Upper lobe of left lung (tissue), 6 donors: ENCODE measurements around the gene PLS3. TPM values are rescaled to one million over a fixed set of nuclear protein-coding genes. Genes with fewer than 3 reads are reported as not detected.
"Not testable (repeated sequence)": the region's sequence is repeated elsewhere in the genome, so short reads cannot be mapped to it uniquely, and the experiment has no call there.

Experiments
- ATAC-seq, 2 donors: fragments of 200-7000 bp; cut with Tn5 transposase; one replicate each; pipeline ENCODE4 v1.9.1; 2022; ENCODE audit warnings: mild to moderate bottlenecking in 2 of 2, moderate library complexity in 2 of 2; ENCODE audit not compliant: low FRiP score in 2 of 2
- DNase-seq, 2 donors: peaks; one replicate each; pipeline ENCODE4 v3.0.0-alpha.2; 2019 to 2020
- H3K27ac ChIP-seq, 4 donors: fragments of 200-600 bp; sonication (generic); one replicate each; pipeline ENCODE4 v1.5.1; 2016 to 2019
- H3K27me3 ChIP-seq, 4 donors: fragments of 200-600 bp; sonication (generic); one replicate each; pipeline ENCODE4 v1.5.1; 2017 to 2019
- H3K36me3 ChIP-seq, 4 donors: fragments of 200-600 bp; sonication (generic); one replicate each; pipeline ENCODE4 v1.5.1; 2016 to 2019
- H3K4me1 ChIP-seq, 4 donors: fragments of 200-600 bp; sonication (generic); one replicate each; pipeline ENCODE4 v1.5.1; 2018 to 2019
- H3K4me3 ChIP-seq, 4 donors: fragments of 200-600 bp; sonication (generic); one replicate each; pipeline ENCODE4 v1.5.1; 2017 to 2019; ENCODE audit warnings: mild to moderate bottlenecking in 2 of 4, moderate library complexity in 1 of 4
- H3K9me3 ChIP-seq, 4 donors: fragments of 200-600 bp; sonication (generic); one replicate each; pipeline ENCODE4 v1.5.1; 2018 to 2019
- EP300 ChIP-seq, 4 donors: sonication (generic); formaldehyde crosslinking; IDR thresholded peaks; one replicate each; pipeline ENCODE4 v1.5.1; 2017; ENCODE audit warnings: antibody characterized with exemption in 4 of 4, control low read depth in 2 of 4
- POLR2A ChIP-seq, 4 donors: fragments of 450-650 bp; IDR thresholded peaks; one replicate each; pipeline ENCODE4 v1.5.1; 2016 to 2017; ENCODE audit warnings: antibody characterized with exemption in 4 of 4, mild to moderate bottlenecking in 2 of 4
- POLR2AphosphoS5 ChIP-seq, 2 donors: sonication (generic); formaldehyde crosslinking; IDR thresholded peaks; one replicate each; pipeline ENCODE4 v1.5.1; 2017; ENCODE audit warnings: antibody characterized with exemption in 2 of 2
- WGBS, 2 donors: methylation state at CpG; one replicate each; pipeline ENCODE4 v1.1.5; 2017 to 2018; 5-methylcytosine and 5-hydroxymethylcytosine counted together
- total RNA-seq, 6 donors: library from RNA; depleted of rRNA in 4 of 6; stranded (reverse); fragments of >200 nt in 4 of 6; gene quantifications; one replicate each; pipeline versions ENCODE4 v1.1.0 to v1.2.1, GENCODE V29; 2016 to 2021
- TF ChIP-seq, protein P1 (sequence below), 6 experiments: fragments of 450-650 bp in 4 of 6; fragments of 200-600 bp in 2 of 6; sonication (generic) in 2 of 6; IDR thresholded peaks; one replicate each; pipeline ENCODE4 v1.5.1; 2016 to 2019; ENCODE audit warnings: antibody characterized with exemption in 6 of 6
- donor health status: DM: no; HTN: no; CAD: no; lungs with moderate emphysema.
- donor health status: DM: no; HTN: yes; CAD: no; lungs with severe emphysema.

The PLS3 gene
- total RNA-seq, 6 donors from 2014 or later: 56.6 to 199 (median 157) TPM

DNA sequence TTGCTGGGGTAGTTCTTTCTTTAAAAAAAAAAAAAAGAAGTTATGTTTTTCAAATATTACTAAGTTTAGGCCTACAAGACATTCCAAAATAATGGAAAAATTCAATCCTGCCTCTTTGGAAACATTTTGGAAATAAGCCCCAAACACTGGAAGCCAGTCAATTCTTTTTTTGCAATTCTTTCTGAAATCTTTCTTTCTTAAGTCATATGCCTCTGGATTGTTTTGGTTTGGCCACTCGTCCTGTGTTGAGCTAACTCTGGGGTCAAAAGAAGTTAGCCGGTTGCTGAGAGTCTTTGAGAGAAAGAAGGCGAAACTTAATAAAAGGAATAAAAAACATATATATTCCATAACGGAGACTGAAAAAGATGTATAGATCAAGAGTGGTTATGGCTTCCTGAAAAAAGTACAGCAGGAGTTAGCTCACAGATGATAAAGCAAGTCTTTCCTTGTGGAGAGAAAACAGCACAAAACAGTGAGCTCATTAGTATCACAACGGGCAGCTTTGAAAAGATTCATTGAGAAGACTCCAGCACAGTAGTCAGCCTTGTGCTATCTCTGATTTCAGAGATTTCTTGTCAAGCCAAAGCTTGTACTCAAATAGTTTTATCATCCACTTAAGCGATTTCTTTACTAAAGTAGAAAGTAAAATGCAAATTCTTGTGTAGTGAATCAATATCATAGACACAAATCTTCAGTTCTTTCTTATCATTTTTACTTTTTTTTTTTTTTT is 64.8 kb downstream of the PLS3 start:
- ATAC-seq (peak in 1 of 2 donors; percentile 66), DNase-seq (no peak)
- Histone ChIP-seq H3K27me3 (no peaks in the 10 kb centered on the region), H3K9me3 (no peaks in the 10 kb centered on the region), H3K4me1 (peaks cover 0 to 2% (median 0%) of the 10 kb centered on the region in 4 donors), H3K4me3 (no peak overlapping the region), H3K27ac (peak overlapping the region in 1 of 4 donors; percentile 49), H3K36me3 (no peaks in the 10 kb centered on the region)
- 61 to 66% methylated on average over 6 of the region's 6 CpGs for WGBS, 2 donors
- TF ChIP-seq POLR2A (IDR thresholded peaks at IDR 0.05) (no peak), EP300 (IDR thresholded peaks at IDR 0.05) (no peak), POLR2AphosphoS5 (IDR thresholded peaks at IDR 0.05) (no peak)
- TF ChIP-seq, protein P1, sequence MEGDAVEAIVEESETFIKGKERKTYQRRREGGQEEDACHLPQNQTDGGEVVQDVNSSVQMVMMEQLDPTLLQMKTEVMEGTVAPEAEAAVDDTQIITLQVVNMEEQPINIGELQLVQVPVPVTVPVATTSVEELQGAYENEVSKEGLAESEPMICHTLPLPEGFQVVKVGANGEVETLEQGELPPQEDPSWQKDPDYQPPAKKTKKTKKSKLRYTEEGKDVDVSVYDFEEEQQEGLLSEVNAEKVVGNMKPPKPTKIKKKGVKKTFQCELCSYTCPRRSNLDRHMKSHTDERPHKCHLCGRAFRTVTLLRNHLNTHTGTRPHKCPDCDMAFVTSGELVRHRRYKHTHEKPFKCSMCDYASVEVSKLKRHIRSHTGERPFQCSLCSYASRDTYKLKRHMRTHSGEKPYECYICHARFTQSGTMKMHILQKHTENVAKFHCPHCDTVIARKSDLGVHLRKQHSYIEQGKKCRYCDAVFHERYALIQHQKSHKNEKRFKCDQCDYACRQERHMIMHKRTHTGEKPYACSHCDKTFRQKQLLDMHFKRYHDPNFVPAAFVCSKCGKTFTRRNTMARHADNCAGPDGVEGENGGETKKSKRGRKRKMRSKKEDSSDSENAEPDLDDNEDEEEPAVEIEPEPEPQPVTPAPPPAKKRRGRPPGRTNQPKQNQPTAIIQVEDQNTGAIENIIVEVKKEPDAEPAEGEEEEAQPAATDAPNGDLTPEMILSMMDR (IDR thresholded peaks at IDR 0.05): no peak

DNA sequence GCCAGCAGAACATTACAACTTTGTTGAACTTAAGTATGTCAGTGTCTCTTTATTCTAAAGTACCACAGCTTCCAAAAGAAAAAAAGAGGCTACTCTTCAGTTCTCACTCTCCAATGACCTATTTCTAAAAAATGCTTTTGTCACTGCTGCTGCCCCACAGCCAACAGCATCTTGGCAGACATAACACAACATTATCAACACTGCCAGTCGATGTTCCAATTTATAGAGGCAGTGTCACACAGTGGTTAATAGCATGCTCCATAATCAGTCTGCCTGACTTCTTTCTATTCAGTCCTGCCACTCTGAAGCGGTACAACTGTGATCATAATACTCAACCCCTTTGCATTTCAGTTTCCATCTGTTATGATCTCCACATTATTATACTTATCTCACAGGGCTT is 69.2 kb downstream of the PLS3 start:
- no peak overlapping the region for H3K27ac ChIP-seq
- H3K4me1 ChIP-seq: no peaks in the 10 kb centered on the region
- ATAC-seq (no peak), DNase-seq (no peak)
- no peak for TF ChIP-seq POLR2A (IDR thresholded peaks at IDR 0.05)
- TF ChIP-seq, protein P1 (IDR thresholded peaks at IDR 0.05): no peak
- TF ChIP-seq EP300 (IDR thresholded peaks at IDR 0.05): no peak
- no peak for TF ChIP-seq POLR2AphosphoS5 (IDR thresholded peaks at IDR 0.05)
- 86 to 100% methylated on average over 2 of the region's 2 CpGs for WGBS, 2 donors
- H3K9me3 ChIP-seq: no peaks in the 10 kb centered on the region
- H3K36me3 ChIP-seq: peaks cover 0 to 9% (median 0%) of the 10 kb centered on the region in 4 donors
- no peak overlapping the region for H3K4me3 ChIP-seq
- no peaks in the 10 kb centered on the region for H3K27me3 ChIP-seq

DNA sequence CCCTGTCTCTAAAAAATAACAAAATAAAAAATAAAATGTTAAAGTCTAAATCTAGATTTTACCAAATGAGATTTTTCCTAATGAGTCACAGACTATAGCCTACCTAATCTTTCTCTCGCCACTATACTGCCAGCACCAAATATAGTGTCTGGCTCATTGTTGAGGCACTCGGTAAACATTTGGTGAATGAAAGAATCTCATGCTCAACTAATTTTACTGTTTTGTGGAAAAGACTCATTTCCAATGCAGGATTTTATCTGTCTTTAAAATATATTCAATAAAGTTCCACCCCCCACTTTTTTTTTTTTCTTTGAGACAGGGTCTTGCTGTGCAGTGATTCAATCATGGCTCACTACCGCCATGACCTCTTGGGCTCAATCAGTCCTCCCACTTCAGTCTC is 71.5 kb downstream of the PLS3 start:
- Histone ChIP-seq H3K4me1 (no peaks in the 10 kb centered on the region), H3K4me3 (no peak overlapping the region), H3K36me3 (peaks cover 0 to 19% (median 0%) of the 10 kb centered on the region in 4 donors), H3K9me3 (no peaks in the 10 kb centered on the region), H3K27ac (no peak overlapping the region), H3K27me3 (no peaks in the 10 kb centered on the region)
- TF ChIP-seq POLR2AphosphoS5 (IDR thresholded peaks at IDR 0.05): no peak
- TF ChIP-seq, protein P1 (IDR thresholded peaks at IDR 0.05): no peak
- TF ChIP-seq POLR2A (IDR thresholded peaks at IDR 0.05): no peak
- no peak for TF ChIP-seq EP300 (IDR thresholded peaks at IDR 0.05)
- WGBS, 2 donors: 96 to 98% methylated on average over 3 of the region's 3 CpGs
- DNase-seq: no peak
- no peak for ATAC-seq

DNA sequence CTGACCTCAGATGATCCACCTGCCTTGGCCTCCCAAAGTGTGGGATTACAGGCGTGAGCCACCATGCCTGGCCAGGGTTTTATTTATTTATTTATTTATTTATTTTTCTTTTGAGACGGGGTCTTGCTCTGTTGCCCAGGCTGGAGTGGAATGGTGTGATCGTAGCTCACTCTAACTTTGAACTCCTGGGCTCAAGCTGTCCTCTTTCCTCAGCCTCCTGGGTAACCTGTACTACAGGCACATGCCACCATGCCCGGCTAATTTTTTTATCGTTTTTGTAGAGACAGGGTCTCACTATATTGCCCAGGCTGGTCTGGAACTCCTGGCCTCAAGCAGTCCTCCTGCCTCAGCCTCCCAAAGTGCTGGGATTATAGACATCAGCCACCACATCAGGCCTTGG is 72.4 kb downstream of the PLS3 start:
- WGBS, 2 donors: 92 to 94% methylated on average over 5 of the region's 5 CpGs
- not testable (repeated sequence) for ATAC-seq

DNA sequence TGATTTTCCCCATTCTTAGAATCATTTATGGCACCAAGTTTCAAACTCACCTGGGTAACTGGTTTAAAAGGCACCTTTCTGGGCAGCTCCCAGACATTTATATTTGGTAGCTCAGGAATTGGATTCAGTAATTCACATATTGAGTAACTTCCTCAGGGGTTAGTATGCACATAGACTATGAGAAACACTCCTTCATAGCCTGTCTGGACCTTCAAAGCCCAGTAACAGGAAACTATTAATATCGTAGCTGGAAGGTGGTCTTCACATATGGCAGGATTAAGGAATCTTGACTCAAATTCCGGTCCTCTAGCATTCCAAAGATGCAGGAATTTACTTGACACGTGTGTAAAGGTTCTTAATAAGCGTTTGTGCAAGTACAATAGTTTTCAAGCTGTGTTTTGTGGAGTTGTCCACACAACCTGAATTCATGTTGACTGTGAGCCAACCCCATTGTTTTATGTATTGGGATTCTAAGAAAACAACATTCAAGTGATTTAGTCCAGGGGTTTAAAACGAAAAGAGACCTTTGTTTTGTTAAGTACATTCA is 78.4 kb downstream of the PLS3 start:
- peak overlapping the region in 1 of 4 donors; percentile 20 for H3K27ac ChIP-seq
- H3K9me3 ChIP-seq: no peaks in the 10 kb centered on the region
- H3K27me3 ChIP-seq: no peaks in the 10 kb centered on the region
- H3K4me1 ChIP-seq: peaks cover 0 to 4% (median 0%) of the 10 kb centered on the region in 4 donors
- peaks cover 0 to 37% (median 0%) of the 10 kb centered on the region in 4 donors for H3K36me3 ChIP-seq
- TF ChIP-seq POLR2AphosphoS5 (IDR thresholded peaks at IDR 0.05) (no peak), POLR2A (IDR thresholded peaks at IDR 0.05) (no peak), EP300 (IDR thresholded peaks at IDR 0.05) (no peak)
- TF ChIP-seq, protein P1 (IDR thresholded peaks at IDR 0.05): no peak
- DNase-seq: no peak
- 29 to 31% methylated on average over 4 to 5 of the region's 5 CpGs for WGBS, 2 donors
- no peak for ATAC-seq
- H3K4me3 ChIP-seq: no peak overlapping the region

More for the DNA sequence above, 72.4 kb downstream of the PLS3 start:
- H3K36me3 ChIP-seq: peaks cover 0 to 26% (median 0%) of the 10 kb centered on the region in 4 donors
- not testable (repeated sequence) for H3K9me3 ChIP-seq, H3K27ac ChIP-seq, H3K27me3 ChIP-seq, H3K4me1 ChIP-seq, DNase-seq, H3K4me3 ChIP-seq
